Midbrain (tissue), 1 donor: Measurements from ENCODE around the gene FIBCD1.

ENCODE experiments used
- DNase-seq: peaks from one replicate; lab custom pipeline; 2025; lab: John Stamatoyannopoulos, UW

The FIBCD1 gene

DNA sequence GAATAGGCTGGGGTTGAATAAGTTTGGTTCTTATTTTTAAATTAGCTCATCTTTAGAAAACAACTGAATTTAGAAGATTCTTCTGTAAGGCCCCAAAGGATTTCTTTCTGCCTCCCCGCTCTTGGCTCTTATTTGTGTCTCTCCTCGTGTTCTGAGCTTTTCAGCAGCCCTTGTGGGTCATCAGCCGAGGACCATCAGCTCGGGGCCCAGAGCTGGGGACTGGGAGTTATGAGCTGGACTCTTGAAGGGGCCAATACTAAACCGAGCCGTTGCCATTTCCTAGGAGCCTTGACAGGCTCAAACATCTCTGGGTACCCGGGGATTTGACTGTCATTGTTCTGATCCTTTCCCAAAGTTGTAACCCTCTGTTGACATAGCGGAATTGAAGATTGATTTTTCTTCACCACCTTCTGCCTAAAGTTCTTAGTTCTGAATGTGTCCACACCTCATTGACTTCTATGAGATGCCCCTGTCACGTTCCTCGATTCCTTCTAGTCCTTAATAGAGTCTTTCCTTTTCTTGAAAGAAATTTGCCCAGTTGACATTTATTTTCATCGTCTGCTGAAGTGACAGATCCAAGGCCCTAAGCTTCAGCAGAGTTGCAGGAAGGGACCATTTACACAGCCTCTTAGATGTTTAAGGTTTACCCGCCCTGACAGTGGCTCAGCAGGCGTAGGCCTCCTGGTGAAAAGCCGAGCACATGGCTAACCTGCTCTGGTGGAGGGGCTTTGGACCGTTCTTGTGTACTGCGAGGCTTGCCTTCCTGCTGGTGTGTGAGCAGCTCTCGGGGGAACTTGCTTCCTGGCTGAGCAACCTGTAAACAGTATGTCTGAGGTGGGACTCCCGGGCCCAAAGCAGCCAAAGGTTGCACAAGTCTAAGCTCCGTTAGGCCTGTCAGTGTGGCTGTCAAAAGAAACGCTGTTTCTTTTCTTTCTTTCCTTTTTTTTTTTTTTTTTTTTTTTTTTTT, 80.0 kb downstream of the FIBCD1 start:
- no peak for DNase-seq

DNA sequence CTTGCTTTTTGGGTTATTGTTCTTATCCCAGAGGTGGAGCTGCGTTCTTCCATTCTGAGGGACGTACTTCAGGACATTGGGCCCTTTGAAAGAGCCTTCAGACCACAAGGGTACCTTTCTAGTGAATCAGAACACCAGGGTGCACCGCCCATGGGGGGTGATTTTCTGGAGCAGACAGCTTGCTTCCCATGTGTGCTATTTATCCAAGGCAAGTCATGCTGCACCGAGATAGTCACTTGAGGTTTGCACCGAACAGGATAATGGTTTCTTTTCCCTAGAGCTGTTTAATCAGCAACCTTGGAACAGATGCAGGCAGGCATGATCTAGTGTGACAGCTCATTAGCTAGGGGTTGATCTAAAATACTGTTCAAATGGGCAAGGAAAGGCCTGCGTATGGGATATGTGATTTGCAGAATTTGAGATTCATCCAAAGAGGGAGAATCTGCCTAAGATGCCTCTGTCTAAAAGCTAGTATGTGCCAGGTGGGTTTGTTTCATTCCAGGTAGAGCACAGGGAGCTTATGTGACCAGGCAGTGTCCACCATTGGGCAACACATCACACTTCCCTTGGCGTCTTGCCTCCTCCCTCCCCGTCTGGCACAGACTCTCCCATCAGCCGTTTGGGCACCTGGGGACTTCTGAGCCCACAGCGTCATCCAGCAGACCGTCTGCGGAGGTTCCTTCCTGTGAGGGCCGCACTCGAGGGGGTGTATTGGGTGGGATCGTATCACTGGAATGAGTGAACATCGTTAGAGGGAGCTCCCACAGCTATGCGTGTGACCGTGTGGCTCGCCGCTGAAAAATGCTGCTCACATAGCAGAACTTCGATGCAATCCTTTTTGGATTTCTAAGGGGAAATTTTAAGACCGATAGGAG, 80.9 kb downstream of the FIBCD1 start:
- DNase-seq, result no peak

- DNase-seq, result no peak
Measured at GRCh38 chr9:130856474-130856873, 82.6 kb downstream of the FIBCD1 start.

- DNase-seq, result no peak
Measured at GRCh38 chr9:130854835-130855234, 84.2 kb downstream of the FIBCD1 start.

- DNase-seq, result no peak
Measured at GRCh38 chr9:130854092-130854491, 85.0 kb downstream of the FIBCD1 start.

DNA sequence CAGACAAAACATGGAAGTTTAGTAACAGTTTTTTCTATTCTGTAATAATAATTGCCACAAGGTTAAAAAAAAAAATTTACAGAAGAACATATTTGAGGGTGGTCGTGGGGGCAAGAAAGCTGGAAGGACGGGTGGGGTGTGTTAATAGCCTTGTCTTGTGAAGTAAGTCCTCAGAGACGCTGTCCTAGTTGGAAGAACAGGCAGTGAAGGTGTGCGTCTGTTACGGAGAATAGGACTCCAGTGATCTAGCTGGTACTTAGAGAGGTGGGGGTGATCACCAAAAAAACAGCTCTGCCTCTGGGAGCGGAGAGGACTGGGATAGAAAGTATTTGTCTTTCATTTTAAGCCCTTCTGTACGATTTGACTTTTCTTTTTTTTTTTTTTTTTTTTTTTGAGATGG, 86.2 kb downstream of the FIBCD1 start:
- no peak for DNase-seq
